Thoracic aorta (tissue), 2 donors: ENCODE data around the gene ATG7. TPM values are rescaled to one million over a fixed set of nuclear protein-coding genes. Genes with fewer than 3 reads are reported as not detected.
A peak's percentile ranks its signal among the peaks of the same experiment; 100 is the strongest.

Source experiments
- ATAC-seq: fragments of 150-250 bp; one replicate; pipeline ENCODE4 v1.8.0; 2017; ENCODE audit warnings: low read depth; ENCODE audit not compliant: insufficient number of reproducible peaks, low FRiP score
- DNase-seq: peaks from one replicate; pipeline ENCODE4 v3.0.0-alpha.2; 2020; ENCODE audit warnings: low spot score
- H3K27ac ChIP-seq, 2 donors: fragments of 200-600 bp; sonication (generic); 1 replicate in 1 of 2; 2 replicates in 1 of 2; pipeline ENCODE4 v1.5.1; 2016; ENCODE audit warnings: mild to moderate bottlenecking in 2 of 2, moderate library complexity in 2 of 2
- H3K27me3 ChIP-seq: fragments of 200-600 bp; sonication (generic); replicated peaks from 2 replicates; pipeline ENCODE4 v1.6.0; 2016; ENCODE audit warnings: mild to moderate bottlenecking; ENCODE audit not compliant: insufficient read depth
- H3K36me3 ChIP-seq: fragments of 200-600 bp; sonication (generic); one replicate; pipeline ENCODE4 v1.5.1; 2016
- H3K4me1 ChIP-seq, 2 donors: fragments of 200-600 bp; sonication (generic); 1 replicate in 1 of 2; 2 replicates in 1 of 2; pipeline versions ENCODE4 v1.5.1 to v1.6.0; 2016; ENCODE audit warnings: low read depth in 2 of 2, mild to moderate bottlenecking in 1 of 2; ENCODE audit not compliant: control insufficient read depth in 1 of 2
- H3K4me3 ChIP-seq: fragments of 200-600 bp; sonication (generic); 2 replicates; pipeline ENCODE4 v1.5.1; 2016; ENCODE audit warnings: mild to moderate bottlenecking
- H3K9me3 ChIP-seq: fragments of 200-600 bp; sonication (generic); 2 replicates; pipeline ENCODE4 v1.5.1; 2016
- CTCF ChIP-seq: fragments of 200-600 bp; sonication (generic); IDR thresholded peaks from one replicate; pipeline ENCODE4 v1.5.1; 2019; ENCODE audit warnings: antibody characterized with exemption
- total RNA-seq, 2 donors: library from RNA; depleted of rRNA; stranded (reverse); fragments of >200 nt; gene quantifications; one replicate each; pipeline versions ENCODE4 v1.1.0 to v1.2.3, GENCODE V29; 2016

Gene ATG7
- total RNA-seq, 2 donors from 2014 or later, result 56.6 to 88.3 TPM

GRCh38 chr3:11290743-11291680, 18.8 kb downstream of the ATG7 start:
- ATAC-seq, result no peak

GRCh38 chr3:11291808-11292207, 19.6 kb downstream of the ATG7 start:
- DNase-seq (no peak), ATAC-seq (no peak)
- no peak for TF ChIP-seq CTCF
- Histone ChIP-seq H3K27ac (no peak overlapping the region), H3K36me3 (no peaks in the 10 kb centered on the region), H3K27me3 (no peaks in the 10 kb centered on the region), H3K9me3 (no peaks in the 10 kb centered on the region), H3K4me1 (peaks cover 21 to 41% of the 10 kb centered on the region in 2 donors), H3K4me3 (no peak overlapping the region)

More at GRCh38 chr3:11290743-11291680, 18.8 kb downstream of the ATG7 start:
- Histone ChIP-seq H3K4me1 (peaks cover 21 to 41% of the 10 kb centered on the region in 2 donors), H3K4me3 (no peak overlapping the region), H3K36me3 (no peaks in the 10 kb centered on the region), H3K27me3 (no peaks in the 10 kb centered on the region), H3K9me3 (no peaks in the 10 kb centered on the region), H3K27ac (peak overlapping the region in 1 of 2 donors; percentile 86)
- no peak for TF ChIP-seq CTCF
- no peak for DNase-seq

- ATAC-seq, result no peak
- Histone ChIP-seq H3K4me1 (no peaks in the 10 kb centered on the region), H3K36me3 (peaks cover 13% of the 10 kb centered on the region), H3K27ac (no peak overlapping the region), H3K4me3 (no peak overlapping the region), H3K27me3 (no peaks in the 10 kb centered on the region), H3K9me3 (no peaks in the 10 kb centered on the region)
- no peak for DNase-seq
- TF ChIP-seq CTCF, result no peak
Observed at GRCh38 chr3:11297126-11297525, 24.9 kb downstream of the ATG7 start.

- Histone ChIP-seq H3K4me1 (peaks cover 9 to 11% of the 10 kb centered on the region in 2 donors), H3K27ac (no peak overlapping the region), H3K9me3 (no peaks in the 10 kb centered on the region), H3K4me3 (no peak overlapping the region), H3K27me3 (no peaks in the 10 kb centered on the region), H3K36me3 (peaks cover 13% of the 10 kb centered on the region)
- no peak for TF ChIP-seq CTCF
- no peak for DNase-seq
- ATAC-seq, result no peak
Observed at GRCh38 chr3:11300970-11301369, 28.8 kb downstream of the ATG7 start.

GRCh38 chr3:11302444-11302843, 30.2 kb downstream of the ATG7 start:
- DNase-seq (no peak), ATAC-seq (no peak)
- H3K36me3 ChIP-seq, result peaks cover 22% of the 10 kb centered on the region
- no peaks in the 10 kb centered on the region for H3K9me3 ChIP-seq
- no peak overlapping the region for H3K27ac ChIP-seq
- no peak overlapping the region for H3K4me3 ChIP-seq
- no peaks in the 10 kb centered on the region for H3K27me3 ChIP-seq
- peaks cover 9 to 22% of the 10 kb centered on the region in 2 donors for H3K4me1 ChIP-seq
- TF ChIP-seq CTCF, result no peak
